Activated CD4-positive, alpha-beta T cell treated with anti-CD3 and anti-CD28 coated beads for 36 hours (primary cell): ENCODE results near the gene CASTOR1. TPM values are rescaled to one million over a fixed set of nuclear protein-coding genes. Genes with fewer than 3 reads are reported as not detected.
A peak's percentile ranks its signal among the peaks of the same experiment; 100 is the strongest.

Experiments used
- ATAC-seq: fragments of 200-7000 bp; cut with Tn5 transposase; one replicate; pipeline ENCODE4 v1.10.0; 2021; ENCODE audit warnings: mild to moderate bottlenecking, moderate library complexity
- CTCF ChIA-PET: fragments of 350-600 bp; sonication (Branson Sonifier 250); formaldehyde crosslinking; loops from one replicate; lab custom pipeline; 2021; ENCODE audit warnings: antibody characterized with exemption; lab: Charles Lee
- POLR2A ChIA-PET: fragments of 350-600 bp; sonication (Branson Sonifier 250); formaldehyde crosslinking; loops from one replicate; lab custom pipeline; 2021; ENCODE audit warnings: antibody characterized with exemption, inconsistent platforms; lab: Charles Lee
- DNase-seq: peaks from one replicate; pipeline ENCODE4 v3.0.0-alpha.2; 2020
- H3K27ac Mint-ChIP-seq: one replicate; pipeline ENCODE4 v1.8.0; 2021; ENCODE audit warnings: mixed read lengths
- H3K27me3 Mint-ChIP-seq: one replicate; pipeline ENCODE4 v1.8.0; 2021; ENCODE audit warnings: mixed read lengths
- H3K36me3 Mint-ChIP-seq: one replicate; pipeline ENCODE4 v1.8.0; 2021; ENCODE audit warnings: low read depth, mixed read lengths
- H3K4me1 Mint-ChIP-seq: one replicate; pipeline ENCODE4 v1.8.0; 2021; ENCODE audit warnings: mixed read lengths
- H3K4me3 Mint-ChIP-seq: one replicate; pipeline ENCODE4 v1.8.0; 2021; ENCODE audit warnings: mild to moderate bottlenecking, moderate library complexity, mixed read lengths
- H3K9me3 Mint-ChIP-seq: one replicate; pipeline ENCODE4 v1.8.0; 2021; ENCODE audit warnings: low read depth, mixed read lengths
- intact Hi-C, 2 experiments: fragments of 100-400 bp; cut with DNase I in 1 of 2; cut with micrococcal nuclease in 1 of 2; formaldehyde crosslinking; loops; one replicate each; pipeline versions ENCODE4 v1.14.2 to v1.15.1; 2022 to 2024; cut with DNase I, micrococcal nuclease
- total RNA-seq, 2 experiments: library from RNA; stranded (reverse); gene quantifications; one replicate each; pipeline ENCODE4 v1.2.3, GENCODE V29; 2021

The CASTOR1 gene
- total RNA-seq, 2 experiments from 2014 or later = 1.6 to 2.2 TPM

- ChIA-PET CTCF (interaction anchor here (0.6 to 0.7 kb wide), 2 partner anchors 11 to 35 kb away, joined by 3 read pairs; no protein-coding TSS in a partner anchor), POLR2A (no interaction called here)
- ATAC-seq = no peak
- H3K27ac Mint-ChIP-seq = peak overlapping the region; percentile 40
- peaks cover 22% of the 10 kb centered on the region for H3K36me3 Mint-ChIP-seq
- peaks cover 87% of the 10 kb centered on the region for H3K4me1 Mint-ChIP-seq
- DNase-seq = no peak
- no peaks in the 10 kb centered on the region for H3K9me3 Mint-ChIP-seq
- no peak overlapping the region for H3K4me3 Mint-ChIP-seq
- no peaks in the 10 kb centered on the region for H3K27me3 Mint-ChIP-seq
- intact Hi-C loops = no loop called here
These were observed 30.8 kb upstream of the CASTOR1 start for GRCh38 chr22:30320021-30320556.

- ChIA-PET POLR2A (interaction anchor here (0.6 kb wide), 1 partner anchor 12 kb away, joined by 6 read pairs; no protein-coding TSS in a partner anchor), CTCF (interaction anchor here (0.6 to 1.0 kb wide), 4 partner anchors 8 to 31 kb away, joined by 3 to 6 read pairs (median 3); partner anchors contain the start of gene TBC1D10A)
- peak; percentile 28 for ATAC-seq
- peaks cover 29% of the 10 kb centered on the region for H3K36me3 Mint-ChIP-seq
- intact Hi-C loops = no loop called here
- H3K4me3 Mint-ChIP-seq = no peak overlapping the region
- peaks cover 87% of the 10 kb centered on the region for H3K4me1 Mint-ChIP-seq
- H3K27me3 Mint-ChIP-seq = no peaks in the 10 kb centered on the region
- H3K27ac Mint-ChIP-seq = peak overlapping the region; percentile 58
- no peak for DNase-seq
- no peaks in the 10 kb centered on the region for H3K9me3 Mint-ChIP-seq
These were observed 29.6 kb upstream of the CASTOR1 start for GRCh38 chr22:30318799-30319419.

GRCh38 chr22:30317778-30318177 lies 28.5 kb upstream of the CASTOR1 start:
- peak overlapping the region; percentile 58 for H3K27ac Mint-ChIP-seq
- no peaks in the 10 kb centered on the region for H3K9me3 Mint-ChIP-seq
- peaks cover 29% of the 10 kb centered on the region for H3K36me3 Mint-ChIP-seq
- POLR2A ChIA-PET = interaction anchor here (0.9 kb wide), 1 partner anchor 9 kb away, joined by 3 read pairs; the partner anchor contains the start of gene TBC1D10A
- intact Hi-C loops = no loop called here
- H3K27me3 Mint-ChIP-seq = no peaks in the 10 kb centered on the region
- CTCF ChIA-PET = interaction anchor here (1.0 kb wide), 1 partner anchor 30 kb away, joined by 3 read pairs; no protein-coding TSS in a partner anchor
- H3K4me1 Mint-ChIP-seq = peaks cover 87% of the 10 kb centered on the region
- H3K4me3 Mint-ChIP-seq = no peak overlapping the region
- ATAC-seq (no peak), DNase-seq (no peak)

GRCh38 chr22:30315962-30316576 lies 26.8 kb upstream of the CASTOR1 start:
- intact Hi-C loops = loop anchor here in 1 of 2 experiments (1.0 kb wide), 1 partner anchor 9 kb away; no protein-coding TSS in a partner anchor
- H3K36me3 Mint-ChIP-seq = peaks cover 30% of the 10 kb centered on the region
- POLR2A ChIA-PET = interaction anchor here (2.6 kb wide), 1 partner anchor 8 kb away, joined by 7 read pairs; no protein-coding TSS in a partner anchor

GRCh38 chr22:30314915-30315314 lies 25.6 kb upstream of the CASTOR1 start:
- ChIA-PET CTCF (interaction anchor here (0.8 to 4.5 kb wide), 7 partner anchors 10 to 171 kb away, joined by 3 to 19 read pairs (median 4); no protein-coding TSS in a partner anchor), POLR2A (interaction anchor here (0.7 to 2.6 kb wide), 2 partner anchors 9 to 99 kb away, joined by 4 to 7 read pairs; no protein-coding TSS in a partner anchor)
- Mint-ChIP-seq H3K36me3 (peaks cover 28% of the 10 kb centered on the region), H3K27ac (peak overlapping the region; percentile 86), H3K4me3 (no peak overlapping the region), H3K27me3 (no peaks in the 10 kb centered on the region), H3K4me1 (peaks cover 94% of the 10 kb centered on the region), H3K9me3 (no peaks in the 10 kb centered on the region)
- intact Hi-C loops = loop anchor here in 1 of 2 experiments (1.0 kb wide), 1 partner anchor 10 kb away; no protein-coding TSS in a partner anchor
- ATAC-seq (peak; percentile 67), DNase-seq (peak; percentile 72)

More at GRCh38 chr22:30315962-30316576, 26.8 kb upstream of the CASTOR1 start:
- ATAC-seq = no peak
- DNase-seq = peak; percentile 37
- Mint-ChIP-seq H3K4me3 (no peak overlapping the region), H3K9me3 (no peaks in the 10 kb centered on the region), H3K27me3 (no peaks in the 10 kb centered on the region), H3K4me1 (peaks cover 92% of the 10 kb centered on the region), H3K27ac (peak overlapping the region; percentile 86)
- CTCF ChIA-PET = interaction anchor here (1.0 to 1.6 kb wide), 3 partner anchors 11 to 170 kb away, joined by 3 to 9 read pairs (median 4); no protein-coding TSS in a partner anchor

GRCh38 chr22:30313527-30314363 lies 24.4 kb upstream of the CASTOR1 start:
- Mint-ChIP-seq H3K36me3 (peaks cover 28% of the 10 kb centered on the region), H3K4me1 (peaks cover 94% of the 10 kb centered on the region), H3K9me3 (no peaks in the 10 kb centered on the region), H3K27ac (peak overlapping the region; percentile 86), H3K27me3 (no peaks in the 10 kb centered on the region), H3K4me3 (no peak overlapping the region)
- intact Hi-C loops = no loop called here
- no peak for ATAC-seq
- no peak for DNase-seq
- ChIA-PET POLR2A (interaction anchor here (0.8 kb wide), 1 partner anchor 41 kb away, joined by 4 read pairs; no protein-coding TSS in a partner anchor), CTCF (interaction anchor here (0.8 to 4.5 kb wide), 5 partner anchors 11 to 113 kb away, joined by 3 to 19 read pairs (median 5); no protein-coding TSS in a partner anchor)

- peaks cover 25% of the 10 kb centered on the region for H3K36me3 Mint-ChIP-seq
- DNase-seq (peak; percentile 52), ATAC-seq (peak; percentile 40)
- H3K27me3 Mint-ChIP-seq = no peaks in the 10 kb centered on the region
- CTCF ChIA-PET = interaction anchor here (0.6 to 4.5 kb wide), 4 partner anchors 9 to 981 kb away, joined by 3 to 19 read pairs (median 10); no protein-coding TSS in a partner anchor
- no peak overlapping the region for H3K4me3 Mint-ChIP-seq
- intact Hi-C loops = no loop called here
- H3K27ac Mint-ChIP-seq = peak overlapping the region; percentile 82
- peaks cover 91% of the 10 kb centered on the region for H3K4me1 Mint-ChIP-seq
- POLR2A ChIA-PET = interaction anchor here (1.3 kb wide), 1 partner anchor 15 kb away, joined by 4 read pairs; the partner anchor contains the start of gene TBC1D10A
- H3K9me3 Mint-ChIP-seq = no peaks in the 10 kb centered on the region
These were observed 22.7 kb upstream of the CASTOR1 start for GRCh38 chr22:30312053-30312452.

- Mint-ChIP-seq H3K27me3 (no peaks in the 10 kb centered on the region), H3K27ac (peak overlapping the region; percentile 82)
These were observed 21.8 kb upstream of the CASTOR1 start for GRCh38 chr22:30310881-30311771.

GRCh38 chr22:30309951-30310741 lies 20.8 kb upstream of the CASTOR1 start:
- Mint-ChIP-seq H3K4me3 (no peak overlapping the region), H3K27ac (peak overlapping the region; percentile 82), H3K9me3 (no peaks in the 10 kb centered on the region), H3K4me1 (peaks cover 95% of the 10 kb centered on the region), H3K36me3 (peaks cover 18% of the 10 kb centered on the region), H3K27me3 (no peaks in the 10 kb centered on the region)
- ATAC-seq = peak; percentile 18
- ChIA-PET CTCF (interaction anchor here (0.7 to 1.5 kb wide), 11 partner anchors 12 to 96 kb away, joined by 3 to 9 read pairs (median 4); partner anchors contain the start of genes CASTOR1, RNF215 and TBC1D10A), POLR2A (no interaction called here)
- intact Hi-C loops = loop anchor here in 1 of 2 experiments (5.0 kb wide), 1 partner anchor 282 kb away; the partner anchor contains the start of gene PES1
- DNase-seq = no peak

More at GRCh38 chr22:30310881-30311771, 21.8 kb upstream of the CASTOR1 start:
- H3K4me1 Mint-ChIP-seq = peaks cover 95% of the 10 kb centered on the region
- no peak for ATAC-seq
- no peak overlapping the region for H3K4me3 Mint-ChIP-seq
- DNase-seq = no peak
- H3K9me3 Mint-ChIP-seq = no peaks in the 10 kb centered on the region
- ChIA-PET POLR2A (interaction anchor here (1.3 kb wide), 1 partner anchor 16 kb away, joined by 4 read pairs; the partner anchor contains the start of gene TBC1D10A), CTCF (interaction anchor here (0.6 to 4.5 kb wide), 8 partner anchors 8 to 982 kb away, joined by 3 to 19 read pairs (median 4); no protein-coding TSS in a partner anchor)
- intact Hi-C loops = no loop called here
- H3K36me3 Mint-ChIP-seq = peaks cover 25% of the 10 kb centered on the region
